PC-3 (cell line): ENCODE results near the gene RGS5. TPM values are rescaled to one million over a fixed set of nuclear protein-coding genes. Genes with fewer than 3 reads are reported as not detected.

Experiments
- ATAC-seq: fragments of 200-7000 bp; cut with Tn5 transposase; 2 replicates; pipeline ENCODE4 v1.9.1; 2020; ENCODE audit warnings: mild to moderate bottlenecking, moderate library complexity
- BruUV-seq: library from RNA; stranded (reverse); fragments of 400-500 nt; replicated peaks from 2 replicates; lab custom pipeline; 2021; lab: Mats Ljungman, UMichigan
- CTCF ChIA-PET: fragments of 300-600 bp; sonication (Branson Sonifier 250); formaldehyde crosslinking; loops from one replicate; lab custom pipeline; 2022; ENCODE audit warnings: antibody characterized with exemption; lab: Charles Lee
- POLR2A ChIA-PET: fragments of 300-600 bp; sonication (Branson Sonifier 250); formaldehyde crosslinking; loops from one replicate; lab custom pipeline; 2022; ENCODE audit warnings: antibody characterized with exemption; ENCODE audit not compliant: unreplicated experiment; lab: Charles Lee
- DNase-seq: peaks from one replicate; pipeline ENCODE4 v3.0.0-alpha.2; 2015
- H2AFZ ChIP-seq: fragments of 300-600 bp; sonication (generic); 2 replicates; pipeline ENCODE4 v1.6.0; 2016; ENCODE audit warnings: antibody characterized with exemption, low read length
- H3F3A ChIP-seq: fragments of 300-600 bp; sonication (generic); one replicate; pipeline ENCODE4 v1.6.0; 2017; ENCODE audit warnings: antibody characterized with exemption, low read length, control low read depth, mild to moderate bottlenecking; ENCODE audit not compliant: unreplicated experiment
- H3K27ac ChIP-seq: fragments of 300-600 bp; sonication (generic); 2 replicates; pipeline ENCODE4 v1.5.1; 2016; ENCODE audit warnings: mild to moderate bottlenecking, low read length
- H3K27me3 ChIP-seq: fragments of 300-600 bp; sonication (generic); 2 replicates; pipeline ENCODE4 v1.6.1; 2016; ENCODE audit warnings: low read length, mixed read lengths
- H3K36me3 ChIP-seq: fragments of 300-600 bp; sonication (generic); 2 replicates; pipeline ENCODE4 v1.6.1; 2016; ENCODE audit warnings: low read depth, mixed run types, low read length, mixed read lengths
- H3K4me1 ChIP-seq: fragments of 300-600 bp; sonication (generic); 2 replicates; pipeline ENCODE4 v1.5.1; 2016; ENCODE audit warnings: low read length; ENCODE audit not compliant: insufficient read depth
- H3K4me2 ChIP-seq: fragments of 300-600 bp; sonication (generic); 2 replicates; pipeline ENCODE4 v1.6.0; 2016; ENCODE audit warnings: low read length
- H3K4me3 ChIP-seq: fragments of 300-600 bp; sonication (generic); 2 replicates; pipeline ENCODE4 v1.5.1; 2016; ENCODE audit warnings: mild to moderate bottlenecking, low read length, mixed read lengths
- H3K79me2 ChIP-seq: fragments of 300-600 bp; sonication (generic); 2 replicates; pipeline ENCODE4 v1.6.1; 2017; ENCODE audit warnings: low read length, mixed read lengths
- H3K9ac ChIP-seq: fragments of 300-600 bp; sonication (generic); 2 replicates; pipeline ENCODE4 v1.6.0; 2016; ENCODE audit warnings: mild to moderate bottlenecking, low read length
- H3K9me2 ChIP-seq: fragments of 300-600 bp; sonication (generic); replicated peaks from 2 replicates; pipeline ENCODE4 v1.6.1; 2016; ENCODE audit warnings: mixed run types, low read length, mixed read lengths
- H3K9me3 ChIP-seq: fragments of 300-600 bp; sonication (generic); 2 replicates; pipeline ENCODE4 v1.6.1; 2016; ENCODE audit warnings: low read length, mixed read lengths
- H4K20me1 ChIP-seq: fragments of 300-600 bp; sonication (generic); 2 replicates; pipeline ENCODE4 v1.6.1; 2016; ENCODE audit warnings: low read length, mixed read lengths
- EZH2 ChIP-seq: fragments of 300-600 bp; sonication (generic); IDR thresholded peaks from one replicate; pipeline ENCODE4 v1.6.1; 2017; ENCODE audit warnings: antibody characterized with exemption, mild to moderate bottlenecking, low read length; ENCODE audit not compliant: unreplicated experiment
- EZH2phosphoT487 ChIP-seq: fragments of 300-600 bp; sonication (generic); IDR thresholded peaks from 2 replicates; pipeline ENCODE4 v1.6.1; 2018; ENCODE audit warnings: mild to moderate bottlenecking, antibody characterized with exemption, low read length, borderline replicate concordance
- intact Hi-C: fragments of 100-400 bp; cut with micrococcal nuclease; formaldehyde crosslinking; loops from 2 replicates; pipeline ENCODE4 v1.9.0; 2023
- total RNA-seq: library from RNA; depleted of rRNA; stranded (reverse); fragments of >200 nt; gene quantifications from 2 replicates; pipeline ENCODE4 v1.2.3, GENCODE V29; 2014
- TF ChIP-seq, protein P1 (sequence below): fragments of 300-600 bp; sonication (generic); conservative IDR thresholded peaks from 2 replicates; pipeline ENCODE4 v1.5.1; 2017; ENCODE audit warnings: antibody characterized with exemption, low read depth, mild to moderate bottlenecking, low read length

The RGS5 gene
- total RNA-seq, 1 experiment from 2014 or later, result 5.0 TPM

DNA sequence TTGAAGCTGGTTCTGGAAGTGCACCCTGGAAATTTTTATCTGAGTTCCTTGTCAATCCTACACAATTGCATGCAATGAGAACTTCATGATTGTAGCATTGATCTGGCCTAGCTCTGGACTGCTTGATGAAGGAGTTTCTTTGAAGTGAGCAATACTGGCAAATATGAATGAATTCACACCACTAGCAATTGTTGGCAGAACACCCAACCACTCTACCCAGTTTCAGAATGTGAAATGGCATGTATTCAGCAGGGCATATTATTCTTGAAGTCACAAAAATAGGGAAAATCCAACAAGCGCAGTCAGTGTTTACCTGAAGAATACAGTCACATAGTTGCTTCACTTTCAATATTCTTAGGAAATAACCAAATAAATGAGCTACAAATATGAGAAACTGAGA is 57.3 kb downstream of the RGS5 start:
- no peaks in the 10 kb centered on the region for H3K27me3 ChIP-seq
- no peaks in the 10 kb centered on the region for H3K36me3 ChIP-seq
- BruUV-seq, result no TSS peak
- no peaks in the 10 kb centered on the region for H4K20me1 ChIP-seq
- ChIA-PET CTCF (no interaction called here), POLR2A (no interaction called here)
- no peaks in the 10 kb centered on the region for H3K79me2 ChIP-seq
- H3K9me3 ChIP-seq, result no peaks in the 10 kb centered on the region
- H2AFZ ChIP-seq, result no peak overlapping the region
- no peak for ATAC-seq
- no peak overlapping the region for H3K4me2 ChIP-seq
- no peak overlapping the region for H3K9ac ChIP-seq
- no peaks in the 10 kb centered on the region for H3F3A ChIP-seq
- H3K9me2 ChIP-seq, result no peaks in the 10 kb centered on the region
- TF ChIP-seq, protein P1, sequence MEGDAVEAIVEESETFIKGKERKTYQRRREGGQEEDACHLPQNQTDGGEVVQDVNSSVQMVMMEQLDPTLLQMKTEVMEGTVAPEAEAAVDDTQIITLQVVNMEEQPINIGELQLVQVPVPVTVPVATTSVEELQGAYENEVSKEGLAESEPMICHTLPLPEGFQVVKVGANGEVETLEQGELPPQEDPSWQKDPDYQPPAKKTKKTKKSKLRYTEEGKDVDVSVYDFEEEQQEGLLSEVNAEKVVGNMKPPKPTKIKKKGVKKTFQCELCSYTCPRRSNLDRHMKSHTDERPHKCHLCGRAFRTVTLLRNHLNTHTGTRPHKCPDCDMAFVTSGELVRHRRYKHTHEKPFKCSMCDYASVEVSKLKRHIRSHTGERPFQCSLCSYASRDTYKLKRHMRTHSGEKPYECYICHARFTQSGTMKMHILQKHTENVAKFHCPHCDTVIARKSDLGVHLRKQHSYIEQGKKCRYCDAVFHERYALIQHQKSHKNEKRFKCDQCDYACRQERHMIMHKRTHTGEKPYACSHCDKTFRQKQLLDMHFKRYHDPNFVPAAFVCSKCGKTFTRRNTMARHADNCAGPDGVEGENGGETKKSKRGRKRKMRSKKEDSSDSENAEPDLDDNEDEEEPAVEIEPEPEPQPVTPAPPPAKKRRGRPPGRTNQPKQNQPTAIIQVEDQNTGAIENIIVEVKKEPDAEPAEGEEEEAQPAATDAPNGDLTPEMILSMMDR, result no peak
- TF ChIP-seq EZH2phosphoT487, result no peak
- TF ChIP-seq EZH2, result no peak
- intact Hi-C loops, result no loop called here
- H3K27ac ChIP-seq, result no peak overlapping the region
- H3K4me1 ChIP-seq, result peaks cover 14% of the 10 kb centered on the region
- DNase-seq, result no peak
- no peak overlapping the region for H3K4me3 ChIP-seq

DNA sequence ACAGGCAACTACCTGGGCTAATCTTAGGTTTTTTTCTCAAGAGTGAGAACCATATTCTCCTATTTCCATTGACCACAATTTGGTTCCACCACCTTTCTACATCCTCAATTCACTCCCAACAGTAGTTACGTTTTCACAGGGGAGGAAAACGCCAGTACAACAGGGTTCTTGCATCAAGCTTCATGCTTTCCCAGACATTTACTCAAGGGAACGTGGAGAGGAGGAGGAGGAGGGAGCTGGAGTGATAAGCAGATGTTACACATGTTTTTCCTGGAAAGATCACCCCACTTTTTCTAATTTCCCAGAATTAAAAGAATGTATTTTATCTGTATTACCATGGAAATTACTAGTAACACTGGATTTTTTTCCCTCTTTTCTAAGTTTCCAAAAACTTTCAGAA is 58.3 kb downstream of the RGS5 start:
- peaks cover 14% of the 10 kb centered on the region for H3K4me1 ChIP-seq
- no TSS peak for BruUV-seq
- no peak overlapping the region for H3K4me3 ChIP-seq
- H4K20me1 ChIP-seq, result no peaks in the 10 kb centered on the region
- ChIA-PET CTCF (no interaction called here), POLR2A (no interaction called here)
- no peak overlapping the region for H3K27ac ChIP-seq
- TF ChIP-seq, protein P1, result no peak
- no peak for TF ChIP-seq EZH2phosphoT487
- TF ChIP-seq EZH2, result no peak
- no peaks in the 10 kb centered on the region for H3K9me2 ChIP-seq
- H3K36me3 ChIP-seq, result no peaks in the 10 kb centered on the region
- H3K27me3 ChIP-seq, result no peaks in the 10 kb centered on the region
- no peaks in the 10 kb centered on the region for H3K9me3 ChIP-seq
- intact Hi-C loops, result no loop called here
- H3K4me2 ChIP-seq, result no peak overlapping the region
- no peak overlapping the region for H3K9ac ChIP-seq
- H3F3A ChIP-seq, result no peaks in the 10 kb centered on the region
- DNase-seq (no peak), ATAC-seq (no peak)
- H3K79me2 ChIP-seq, result no peaks in the 10 kb centered on the region
- H2AFZ ChIP-seq, result no peak overlapping the region

DNA sequence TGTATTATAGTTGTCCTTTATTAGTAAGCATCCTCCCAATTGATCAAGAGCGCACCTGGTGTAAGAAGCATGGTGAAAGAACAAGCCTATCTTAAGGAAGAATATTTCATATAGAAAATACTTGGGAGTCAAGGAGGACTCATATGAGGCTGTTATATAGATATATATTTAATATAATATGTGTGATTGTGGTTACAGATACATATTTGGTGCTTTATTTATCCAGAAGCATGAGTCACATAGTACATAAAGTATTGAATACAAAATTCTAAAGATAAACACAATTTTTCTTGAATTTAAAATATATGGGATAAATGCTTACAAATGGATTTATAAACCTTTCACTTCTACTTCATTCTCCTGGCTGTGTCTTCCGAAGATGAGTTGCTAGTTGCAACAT is 60.6 kb downstream of the RGS5 start:
- H3K27me3 ChIP-seq, result no peaks in the 10 kb centered on the region
- H3K79me2 ChIP-seq, result no peaks in the 10 kb centered on the region
- H2AFZ ChIP-seq, result no peak overlapping the region
- no peaks in the 10 kb centered on the region for H3K9me3 ChIP-seq
- H4K20me1 ChIP-seq, result no peaks in the 10 kb centered on the region
- TF ChIP-seq, protein P1, result no peak
- no peaks in the 10 kb centered on the region for H3K9me2 ChIP-seq
- H3K9ac ChIP-seq, result no peak overlapping the region
- intact Hi-C loops, result loop anchor here (1.0 kb wide), 1 partner anchor 26 kb away; no protein-coding TSS in a partner anchor
- H3K4me2 ChIP-seq, result peak overlapping the region; percentile 37
- peaks cover 14% of the 10 kb centered on the region for H3K4me1 ChIP-seq
- ATAC-seq (peak; percentile 98), DNase-seq (peak; percentile 57)
- no peaks in the 10 kb centered on the region for H3F3A ChIP-seq
- ChIA-PET POLR2A (no interaction called here), CTCF (no interaction called here)
- peak overlapping the region; percentile 36 for H3K27ac ChIP-seq
- H3K4me3 ChIP-seq, result no peak overlapping the region
- no TSS peak for BruUV-seq
- no peaks in the 10 kb centered on the region for H3K36me3 ChIP-seq
